ENCODE measurements around the gene EFEMP2. TPM values are rescaled to one million over a fixed set of nuclear protein-coding genes. Genes with fewer than 3 reads are reported as not detected.

EFEMP2 gene
- total and polyA plus RNA-seq, 2 donors (not counting 1 experiment from before 2014, with no cell fraction given), result 9.5 to 14.7 TPM

DNA sequence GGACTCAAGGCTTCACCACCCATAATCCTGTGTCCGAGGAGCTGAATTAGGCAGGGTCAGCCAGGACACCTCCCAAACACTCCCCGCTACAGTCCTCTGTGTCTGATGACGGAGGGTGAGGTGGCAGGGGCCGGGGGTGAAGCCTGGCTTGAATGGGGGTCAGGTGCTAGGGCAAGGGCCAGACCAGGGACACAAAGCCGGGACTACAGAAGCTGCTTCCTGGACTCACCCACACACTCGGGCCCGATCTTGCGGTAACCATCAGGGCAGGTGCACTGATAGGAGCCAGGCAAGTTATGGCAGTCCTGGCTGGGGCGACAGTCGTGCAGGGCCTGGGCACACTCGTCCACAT lies 2.3 kb downstream of the EFEMP2 start:
- no peak for DNase-seq
- Histone ChIP-seq H3K4me2 (replicated peaks; ENCODE audit: low read depth, low read length, poor library complexity, severe bottlenecking) (no peak overlapping the region), H4K20me1 (ENCODE audit: control insufficient read depth, insufficient read depth, low read length, poor library complexity, severe bottlenecking) (no peaks in the 10 kb centered on the region), H3K79me2 (ENCODE audit: control insufficient read depth, insufficient read depth, low read length) (no peaks in the 10 kb centered on the region), H3K27ac (ENCODE audit: low read length in 2 of 2) (no peak overlapping the region), H3K27me3 (replicated peaks in 1 of 4; ENCODE audit: control extremely low read depth in 1 of 4, control insufficient read depth in 3 of 4, insufficient read depth in 4 of 4, low read length in 3 of 4) (no peaks in the 10 kb centered on the region), H3K36me3 (replicated peaks in 1 of 2; ENCODE audit: control extremely low read depth in 1 of 2, control insufficient read depth in 1 of 2, extremely low read depth in 1 of 2, insufficient read depth in 2 of 2, low read length in 1 of 2) (peaks cover 0 to 12% of the 10 kb centered on the region in 2 experiments), H3K9ac (ENCODE audit: low read length) (no peak overlapping the region), H3K4me1 (ENCODE audit: control insufficient read depth in 2 of 2, insufficient read depth in 2 of 2, low read length in 2 of 2) (peaks cover 10 to 29% of the 10 kb centered on the region in 2 donors), H3K9me3 (ENCODE audit: control extremely low read depth in 1 of 3, control insufficient read depth in 2 of 3, insufficient read depth in 1 of 3, low read length in 2 of 3) (no peaks in the 10 kb centered on the region), H3K4me3 (ENCODE audit: control extremely low read depth in 1 of 5, extremely low read depth in 1 of 5, insufficient read depth in 1 of 5, low read depth in 2 of 5, low read length in 4 of 5) (no peak overlapping the region), H2AFZ (ENCODE audit: insufficient read depth, low read depth, low read length, poor library complexity, severe bottlenecking) (no peak overlapping the region)
- Mint-ChIP-seq H3K4me3 (peak overlapping the region; percentile 32), H3K27me3 (peaks cover 5% of the 10 kb centered on the region), H3K9me3 (ENCODE audit: insufficient read depth) (no peaks in the 10 kb centered on the region), H3K4me1 (peaks cover 29% of the 10 kb centered on the region), H3K27ac (peak overlapping the region; percentile 11)
- WGBS (ENCODE audit: insufficient coverage), result 37% methylated on average over 10 of the region's 11 CpGs
- no peak for ATAC-seq (ENCODE audit: low read depth)
- intact Hi-C loops (cut with micrococcal nuclease), result loop anchor here (5.0 kb wide), 1 partner anchor 182 kb away; the partner anchor contains the start of gene SF3B2
- no peak for TF ChIP-seq EZH2 (IDR thresholded peaks at IDR 0.05; ENCODE audit: borderline replicate concordance, insufficient read depth, low read depth, low read length, poor library complexity, severe bottlenecking)
- CTCF ChIA-PET, result interaction anchor here (6.7 to 7.0 kb wide), 2 partner anchors 11 to 17 kb away, joined by 65 to 71 read pairs; partner anchors contain the start of genes CCDC85B, CFL1, FIBP and MUS81
- POLR2A ChIA-PET, result interaction anchor here (1.2 to 3.6 kb wide), 3 partner anchors 10 to 230 kb away, joined by 3 to 24 read pairs (median 20); partner anchors contain the start of genes FIBP and MUS81

DNA sequence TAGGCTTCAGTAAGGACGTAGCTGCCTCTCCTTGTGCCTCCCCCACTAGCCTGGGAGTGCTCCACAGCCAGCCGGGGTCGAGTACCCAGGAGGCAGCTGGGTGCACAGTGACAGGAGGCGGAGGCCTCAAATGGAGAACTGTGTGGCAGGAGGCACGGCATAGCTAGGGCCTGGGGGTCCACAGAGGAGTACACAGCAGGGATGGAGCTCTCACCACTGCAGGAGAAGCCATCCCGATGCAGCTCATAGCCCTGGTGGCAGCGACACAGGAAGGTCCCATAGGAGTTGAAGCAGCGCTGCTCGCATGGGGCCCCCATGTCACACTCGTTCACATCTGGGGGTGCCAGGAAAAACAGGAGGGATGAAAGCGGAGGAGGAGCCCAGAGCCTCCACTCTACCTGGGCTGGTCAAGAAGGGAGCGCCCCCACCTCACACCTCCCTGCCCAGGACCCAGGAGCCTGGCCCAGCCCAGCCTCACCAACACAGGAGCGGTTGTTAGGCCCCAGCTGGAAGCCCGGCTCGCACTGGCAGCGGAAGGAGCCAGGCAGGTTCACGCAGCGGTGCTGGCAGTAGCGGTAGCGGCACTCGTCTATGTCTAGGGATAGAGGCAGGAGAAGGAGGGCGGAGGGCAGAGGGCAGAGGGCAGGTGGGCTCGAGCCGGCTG lies 2.8 kb downstream of the EFEMP2 start:
- 77% methylated on average over 23 of the region's 24 CpGs for WGBS (ENCODE audit: insufficient coverage)
- H3K4me3 Mint-ChIP-seq, result no peak overlapping the region

More for the DNA sequence above, 2.8 kb downstream of the EFEMP2 start:
- no peaks in the 10 kb centered on the region for H3K9me3 ChIP-seq (ENCODE audit: control extremely low read depth in 1 of 3, control insufficient read depth in 2 of 3, insufficient read depth in 1 of 3, low read length in 2 of 3)
- H3K27me3 Mint-ChIP-seq, result peaks cover 5% of the 10 kb centered on the region
- DNase-seq (no peak), ATAC-seq (ENCODE audit: low read depth) (no peak)
- H3K27ac Mint-ChIP-seq, result peak overlapping the region; percentile 41
- no peak overlapping the region for H3K4me3 ChIP-seq (ENCODE audit: control extremely low read depth in 1 of 5, extremely low read depth in 1 of 5, insufficient read depth in 1 of 5, low read depth in 2 of 5, low read length in 4 of 5)
- no peak overlapping the region for H3K27ac ChIP-seq (ENCODE audit: low read length in 2 of 2)
- no peaks in the 10 kb centered on the region for H3K9me3 Mint-ChIP-seq (ENCODE audit: insufficient read depth)
- intact Hi-C loops (cut with micrococcal nuclease), result loop anchor here (5.0 kb wide), 1 partner anchor 183 kb away; the partner anchor contains the start of gene SF3B2
- H3K4me1 ChIP-seq (ENCODE audit: control insufficient read depth in 2 of 2, insufficient read depth in 2 of 2, low read length in 2 of 2), result peaks cover 10 to 29% of the 10 kb centered on the region in 2 donors
- H2AFZ ChIP-seq (ENCODE audit: insufficient read depth, low read depth, low read length, poor library complexity, severe bottlenecking), result no peak overlapping the region
- peaks cover 0 to 17% of the 10 kb centered on the region in 2 experiments for H3K36me3 ChIP-seq (replicated peaks in 1 of 2; ENCODE audit: control extremely low read depth in 1 of 2, control insufficient read depth in 1 of 2, extremely low read depth in 1 of 2, insufficient read depth in 2 of 2, low read length in 1 of 2)
- POLR2A ChIA-PET, result interaction anchor here (1.2 to 3.6 kb wide), 2 partner anchors 9 kb away, joined by 4 to 20 read pairs; partner anchors contain the start of gene MUS81
- H3K4me2 ChIP-seq (replicated peaks; ENCODE audit: low read depth, low read length, poor library complexity, severe bottlenecking), result no peak overlapping the region
- peaks cover 29% of the 10 kb centered on the region for H3K4me1 Mint-ChIP-seq
- H3K79me2 ChIP-seq (ENCODE audit: control insufficient read depth, insufficient read depth, low read length), result no peaks in the 10 kb centered on the region
- H4K20me1 ChIP-seq (ENCODE audit: control insufficient read depth, insufficient read depth, low read length, poor library complexity, severe bottlenecking), result peaks cover 3% of the 10 kb centered on the region
- H3K27me3 ChIP-seq (replicated peaks in 1 of 4; ENCODE audit: control extremely low read depth in 1 of 4, control insufficient read depth in 3 of 4, insufficient read depth in 4 of 4, low read length in 3 of 4), result no peaks in the 10 kb centered on the region
- H3K9ac ChIP-seq (ENCODE audit: low read length), result no peak overlapping the region
- CTCF ChIA-PET, result interaction anchor here (0.6 to 7.0 kb wide), 3 partner anchors 10 to 882 kb away, joined by 3 to 71 read pairs (median 65); partner anchors contain the start of genes CCDC85B, CFL1, FIBP and MUS81
- TF ChIP-seq, protein P1, sequence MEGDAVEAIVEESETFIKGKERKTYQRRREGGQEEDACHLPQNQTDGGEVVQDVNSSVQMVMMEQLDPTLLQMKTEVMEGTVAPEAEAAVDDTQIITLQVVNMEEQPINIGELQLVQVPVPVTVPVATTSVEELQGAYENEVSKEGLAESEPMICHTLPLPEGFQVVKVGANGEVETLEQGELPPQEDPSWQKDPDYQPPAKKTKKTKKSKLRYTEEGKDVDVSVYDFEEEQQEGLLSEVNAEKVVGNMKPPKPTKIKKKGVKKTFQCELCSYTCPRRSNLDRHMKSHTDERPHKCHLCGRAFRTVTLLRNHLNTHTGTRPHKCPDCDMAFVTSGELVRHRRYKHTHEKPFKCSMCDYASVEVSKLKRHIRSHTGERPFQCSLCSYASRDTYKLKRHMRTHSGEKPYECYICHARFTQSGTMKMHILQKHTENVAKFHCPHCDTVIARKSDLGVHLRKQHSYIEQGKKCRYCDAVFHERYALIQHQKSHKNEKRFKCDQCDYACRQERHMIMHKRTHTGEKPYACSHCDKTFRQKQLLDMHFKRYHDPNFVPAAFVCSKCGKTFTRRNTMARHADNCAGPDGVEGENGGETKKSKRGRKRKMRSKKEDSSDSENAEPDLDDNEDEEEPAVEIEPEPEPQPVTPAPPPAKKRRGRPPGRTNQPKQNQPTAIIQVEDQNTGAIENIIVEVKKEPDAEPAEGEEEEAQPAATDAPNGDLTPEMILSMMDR (IDR thresholded peaks at IDR 0.05), result no peak
- TF ChIP-seq EZH2 (IDR thresholded peaks at IDR 0.05; ENCODE audit: borderline replicate concordance, insufficient read depth, low read depth, low read length, poor library complexity, severe bottlenecking), result no peak

Measured in B cell (primary cell).